PC-9 (cell line): Measurements from ENCODE around the gene SREBF2. TPM values are rescaled to one million over a fixed set of nuclear protein-coding genes. Genes with fewer than 3 reads are reported as not detected.

Experiments
- BruUV-seq: library from RNA; stranded (reverse); fragments of 400-500 nt; replicated peaks from 2 replicates; lab custom pipeline; 2021; lab: Mats Ljungman, UMichigan
- CTCF ChIA-PET: fragments of 300-600 bp; sonication (Branson Sonifier 250); formaldehyde crosslinking; loops from one replicate; lab custom pipeline; 2022; ENCODE audit warnings: antibody characterized with exemption; lab: Charles Lee
- POLR2A ChIA-PET: fragments of 300-600 bp; sonication (Branson Sonifier 250); formaldehyde crosslinking; loops from one replicate; lab custom pipeline; 2022; ENCODE audit warnings: antibody characterized with exemption; ENCODE audit not compliant: unreplicated experiment; lab: Charles Lee
- DNase-seq, 2 experiments: peaks; one replicate each; pipeline versions ENCODE4 v3.0.0 to v3.0.0-alpha.2; 2015 to 2022; ENCODE audit warnings: mixed read lengths in 1 of 2
- H2AFZ ChIP-seq: fragments of 200-600 bp; sonication (generic); 2 replicates; pipeline ENCODE4 v1.8.1; 2017; ENCODE audit warnings: antibody characterized with exemption
- H3F3A ChIP-seq: fragments of 200-600 bp; sonication (generic); 2 replicates; pipeline ENCODE4 v1.8.1; 2017; ENCODE audit warnings: antibody characterized with exemption, mild to moderate bottlenecking, low read depth; ENCODE audit not compliant: insufficient read depth
- H3K27ac ChIP-seq: fragments of 200-600 bp; sonication (generic); 2 replicates; pipeline ENCODE4 v1.6.1; 2016; ENCODE audit warnings: mixed run types
- H3K27me3 ChIP-seq: fragments of 200-600 bp; sonication (generic); 2 replicates; pipeline ENCODE4 v1.6.1; 2016; ENCODE audit warnings: low read depth, mixed run types; ENCODE audit not compliant: insufficient read depth
- H3K36me3 ChIP-seq: fragments of 200-600 bp; sonication (generic); 2 replicates; pipeline ENCODE4 v1.6.1; 2016; ENCODE audit warnings: low read depth, mixed run types
- H3K4me1 ChIP-seq: fragments of 200-600 bp; sonication (generic); replicated peaks from 2 replicates; pipeline ENCODE4 v1.6.1; 2016; ENCODE audit warnings: mixed run types; ENCODE audit not compliant: insufficient read depth
- H3K4me2 ChIP-seq: fragments of 200-600 bp; sonication (generic); 2 replicates; pipeline ENCODE4 v1.6.1; 2017; ENCODE audit warnings: mixed run types
- H3K4me3 ChIP-seq: fragments of 200-600 bp; sonication (generic); 2 replicates; pipeline ENCODE4 v1.6.1; 2016; ENCODE audit warnings: mixed run types
- H3K79me2 ChIP-seq: fragments of 200-600 bp; sonication (generic); 2 replicates; pipeline ENCODE4 v1.6.1; 2017; ENCODE audit warnings: low read depth, mixed run types
- H3K9me2 ChIP-seq: fragments of 200-600 bp; sonication (generic); 2 replicates; pipeline ENCODE4 v1.8.1; 2017; ENCODE audit warnings: mild to moderate bottlenecking; ENCODE audit not compliant: insufficient read depth
- H3K9me3 ChIP-seq: fragments of 200-600 bp; sonication (generic); 2 replicates; pipeline ENCODE4 v1.8.1; 2016; ENCODE audit warnings: low read depth; ENCODE audit not compliant: insufficient read depth
- H4K20me1 ChIP-seq: fragments of 200-600 bp; sonication (generic); 2 replicates; pipeline ENCODE4 v1.8.1; 2017; ENCODE audit not compliant: insufficient read depth
- EZH2 ChIP-seq: fragments of 200-600 bp; sonication (generic); IDR thresholded peaks from 2 replicates; pipeline ENCODE4 v1.8.0; 2017; ENCODE audit warnings: antibody characterized with exemption, low read depth
- intact Hi-C: fragments of 100-400 bp; cut with micrococcal nuclease; formaldehyde crosslinking; loops from one replicate; pipeline ENCODE4 v1.10.0; 2022; ENCODE audit not compliant: unreplicated experiment
- total RNA-seq: library from RNA; stranded (reverse); gene quantifications from 2 replicates; pipeline ENCODE4 v1.2.3, GENCODE V29; 2021
- TF ChIP-seq, protein P1 (sequence below): fragments of 200-600 bp; sonication (generic); conservative IDR thresholded peaks from 2 replicates; pipeline ENCODE4 v1.6.1; 2017; ENCODE audit warnings: mixed run types, antibody characterized with exemption, mild to moderate bottlenecking, moderate library complexity

SREBF2 gene
- total RNA-seq, 1 experiment from 2014 or later = 196 TPM

DNA sequence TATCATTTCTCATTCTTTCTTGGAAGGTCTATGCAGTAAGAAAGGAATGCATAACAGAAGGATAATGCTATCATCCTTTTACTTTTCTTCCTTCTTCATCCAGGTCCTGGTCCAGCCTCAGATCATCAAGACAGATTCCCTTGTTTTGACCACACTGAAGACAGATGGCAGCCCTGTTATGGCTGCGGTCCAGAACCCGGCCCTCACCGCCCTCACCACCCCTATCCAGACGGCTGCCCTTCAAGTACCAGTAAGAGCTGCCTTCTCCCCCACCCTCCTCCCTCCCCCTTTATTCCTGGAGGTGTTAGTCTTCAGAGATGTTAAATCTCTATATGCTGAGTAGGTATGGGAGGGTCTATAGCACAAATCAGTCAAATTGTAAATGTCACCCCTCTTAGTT lies 37.9 kb downstream of the SREBF2 start:
- ChIA-PET CTCF (interaction anchor here (0.6 kb wide), 1 partner anchor 205 kb away, joined by 7 read pairs; no protein-coding TSS in a partner anchor), POLR2A (interaction anchor here (0.6 kb wide), 1 partner anchor 203 kb away, joined by 7 read pairs; no protein-coding TSS in a partner anchor)
- Histone ChIP-seq H3K4me1 (no peaks in the 10 kb centered on the region), H3F3A (peaks cover 9% of the 10 kb centered on the region; the same call in 1 of the 2 replicates), H3K79me2 (peaks cover 15% of the 10 kb centered on the region), H3K9me3 (no peaks in the 10 kb centered on the region), H4K20me1 (peaks cover 21% of the 10 kb centered on the region), H3K4me3 (no peak overlapping the region), H2AFZ (no peak overlapping the region), H3K27me3 (no peaks in the 10 kb centered on the region), H3K4me2 (no peak overlapping the region), H3K9me2 (no peaks in the 10 kb centered on the region), H3K27ac (no peak overlapping the region), H3K36me3 (peaks cover 54% of the 10 kb centered on the region)
- no peak for TF ChIP-seq EZH2
- TF ChIP-seq, protein P1, sequence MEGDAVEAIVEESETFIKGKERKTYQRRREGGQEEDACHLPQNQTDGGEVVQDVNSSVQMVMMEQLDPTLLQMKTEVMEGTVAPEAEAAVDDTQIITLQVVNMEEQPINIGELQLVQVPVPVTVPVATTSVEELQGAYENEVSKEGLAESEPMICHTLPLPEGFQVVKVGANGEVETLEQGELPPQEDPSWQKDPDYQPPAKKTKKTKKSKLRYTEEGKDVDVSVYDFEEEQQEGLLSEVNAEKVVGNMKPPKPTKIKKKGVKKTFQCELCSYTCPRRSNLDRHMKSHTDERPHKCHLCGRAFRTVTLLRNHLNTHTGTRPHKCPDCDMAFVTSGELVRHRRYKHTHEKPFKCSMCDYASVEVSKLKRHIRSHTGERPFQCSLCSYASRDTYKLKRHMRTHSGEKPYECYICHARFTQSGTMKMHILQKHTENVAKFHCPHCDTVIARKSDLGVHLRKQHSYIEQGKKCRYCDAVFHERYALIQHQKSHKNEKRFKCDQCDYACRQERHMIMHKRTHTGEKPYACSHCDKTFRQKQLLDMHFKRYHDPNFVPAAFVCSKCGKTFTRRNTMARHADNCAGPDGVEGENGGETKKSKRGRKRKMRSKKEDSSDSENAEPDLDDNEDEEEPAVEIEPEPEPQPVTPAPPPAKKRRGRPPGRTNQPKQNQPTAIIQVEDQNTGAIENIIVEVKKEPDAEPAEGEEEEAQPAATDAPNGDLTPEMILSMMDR = no peak
- BruUV-seq = no TSS peak
- intact Hi-C loops = no loop called here
- DNase-seq = peak in 1 of 2 experiments; percentile 1

DNA sequence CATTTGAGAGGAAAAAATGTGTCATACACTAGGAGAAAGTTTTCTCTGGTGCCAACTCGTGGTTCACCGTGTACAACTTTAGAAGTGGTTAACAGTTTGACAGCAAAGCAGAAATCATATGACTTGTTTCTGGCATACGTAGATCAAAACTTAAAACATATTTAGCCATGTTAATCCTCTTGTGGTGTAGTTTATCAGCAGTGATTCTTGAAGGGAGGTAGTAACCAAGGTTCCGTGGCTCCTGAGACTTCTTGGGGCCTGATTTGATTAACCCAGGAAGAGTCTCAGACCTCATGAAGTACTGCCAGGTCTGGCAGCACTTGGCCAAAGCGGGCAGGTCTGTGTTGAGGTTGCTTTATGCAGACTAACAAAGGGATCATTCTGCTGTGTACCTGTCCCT lies 40.5 kb downstream of the SREBF2 start:
- H3K9me2 ChIP-seq = no peaks in the 10 kb centered on the region
- peaks cover 61% of the 10 kb centered on the region for H3K36me3 ChIP-seq
- no peaks in the 10 kb centered on the region for H3K4me1 ChIP-seq
- intact Hi-C loops = no loop called here
- CTCF ChIA-PET = no interaction called here
- no peak overlapping the region for H2AFZ ChIP-seq
- H3K9me3 ChIP-seq = no peaks in the 10 kb centered on the region
- no peak overlapping the region for H3K4me3 ChIP-seq
- peaks cover 9% of the 10 kb centered on the region; the same call in 1 of the 2 replicates for H3F3A ChIP-seq
- 0 out of 2 replicates have a peak, but pooled peaks cover 5% of the 10 kb centered on the region for H3K79me2 ChIP-seq
- TF ChIP-seq, protein P1 = no peak
- TF ChIP-seq EZH2 = no peak
- H3K4me2 ChIP-seq = no peak overlapping the region
- H3K27me3 ChIP-seq = no peaks in the 10 kb centered on the region
- POLR2A ChIA-PET = no interaction called here
- H3K27ac ChIP-seq = no peak overlapping the region
- DNase-seq = no peak
- peaks cover 4% of the 10 kb centered on the region for H4K20me1 ChIP-seq
- BruUV-seq = no TSS peak

DNA sequence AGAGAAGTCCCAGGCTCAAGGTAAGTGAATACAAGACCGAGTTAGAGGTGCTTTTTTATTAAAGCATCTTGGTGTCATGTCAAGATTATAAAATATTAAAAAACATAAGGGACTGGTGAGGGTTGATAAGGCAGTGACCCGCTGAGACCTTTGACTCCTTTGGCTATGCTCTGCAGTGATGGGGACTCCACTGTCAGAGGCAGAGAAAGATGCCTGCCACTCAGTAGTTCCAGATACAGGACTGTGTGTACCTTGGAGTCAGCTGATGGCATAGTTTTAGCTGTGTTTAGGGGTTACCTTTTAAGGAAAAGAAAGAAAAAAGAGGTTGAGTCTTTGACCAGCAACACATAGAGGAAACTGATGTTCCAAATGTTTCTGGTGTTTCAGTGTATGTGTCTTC lies 41.2 kb downstream of the SREBF2 start:
- TF ChIP-seq, protein P1 = no peak
- TF ChIP-seq EZH2 = no peak
- Histone ChIP-seq H3F3A (peaks cover 9% of the 10 kb centered on the region; the same call in 1 of the 2 replicates), H3K79me2 (no peaks in the 10 kb centered on the region), H3K9me3 (no peaks in the 10 kb centered on the region), H3K27ac (no peak overlapping the region), H3K36me3 (peaks cover 64% of the 10 kb centered on the region), H3K9me2 (no peaks in the 10 kb centered on the region), H3K27me3 (no peaks in the 10 kb centered on the region), H3K4me2 (no peak overlapping the region), H2AFZ (no peak overlapping the region), H3K4me3 (no peak overlapping the region), H3K4me1 (no peaks in the 10 kb centered on the region), H4K20me1 (peaks cover 8% of the 10 kb centered on the region)
- ChIA-PET POLR2A (no interaction called here), CTCF (interaction anchor here (1.2 kb wide), 1 partner anchor 177 kb away, joined by 5 read pairs; no protein-coding TSS in a partner anchor)
- intact Hi-C loops = no loop called here
- DNase-seq = no peak
- no TSS peak for BruUV-seq
